ENCODE measurements around the gene ZNF789. TPM values are rescaled to one million over a fixed set of nuclear protein-coding genes. Genes with fewer than 3 reads are reported as not detected.
"Not testable (repeated sequence)": the region's sequence is repeated elsewhere in the genome, so short reads cannot be mapped to it uniquely, and the experiment has no call there.

Gene ZNF789
- 10 to 100 TPM; 26.2 to 32.0 TPM for total RNA-seq
- 30.9 TPM for polyA plus RNA-seq (ENCODE audit: insufficient read depth, low read depth, low replicate concordance)
- long read RNA-seq, donor 1, partial matches to known transcripts = 12 of 15 reads
- long read RNA-seq, donor 1, other reads (novel, unspliced or antisense) = 0 of 15 reads
- long read RNA-seq, donor 2 = 0 reads

- Histone ChIP-seq H3K4me1 (peaks cover 12% of the 10 kb centered on the region), H3K4me3 (peak within 1 kb of the TSS; percentile 78 to 86), H3K27me3 (no peaks in the 10 kb centered on the region), H3K9me3 (no peaks in the 10 kb centered on the region), H3K27ac (peak within 1 kb of the TSS; percentile 79 to 90), H3K36me3 (ENCODE audit: low read depth, missing control alignments) (no peaks in the 10 kb centered on the region)
- intact Hi-C loops (cut with DNase I; ENCODE audit: low total_unique reads) = no loop called here
- WGBS, 2 donors = 0% methylated on average over 48 to 56 of the region's 56 CpGs
- TF ChIP-seq CTCF (IDR thresholded peaks at IDR 0.05) (no peak), POLR2A (IDR thresholded peaks at IDR 0.05) (peak; percentile 20)
- peak; percentile 100 for DNase-seq
These were observed at the start of gene ZNF789 for GRCh38 chr7:99472561-99473314. Gene ZNF789 (plus strand): TSS chr7:99472890. CDS start chr7:99476457, 3,567 bp downstream.

GRCh38 chr7:99424932-99425730, 47.6 kb upstream of the ZNF789 start:
- H3K4me1 ChIP-seq = no peaks in the 10 kb centered on the region
- peaks cover 3% of the 10 kb centered on the region for H3K36me3 ChIP-seq (ENCODE audit: low read depth, missing control alignments)
- DNase-seq = no peak
- intact Hi-C loops (cut with DNase I; ENCODE audit: low total_unique reads) = no loop called here
- no peaks in the 10 kb centered on the region for H3K27me3 ChIP-seq
- H3K9me3 ChIP-seq = no peaks in the 10 kb centered on the region
- no peak overlapping the region for H3K4me3 ChIP-seq
- no peak for TF ChIP-seq CTCF (IDR thresholded peaks at IDR 0.05)
- TF ChIP-seq POLR2A (IDR thresholded peaks at IDR 0.05) = no peak
- no peak overlapping the region for H3K27ac ChIP-seq
- 90 to 91% methylated on average over 11 to 24 of the region's 24 CpGs for WGBS, 2 donors

GRCh38 chr7:99428972-99429566, 43.6 kb upstream of the ZNF789 start:
- H3K9me3 ChIP-seq = no peaks in the 10 kb centered on the region
- no peak overlapping the region for H3K4me3 ChIP-seq
- TF ChIP-seq POLR2A (IDR thresholded peaks at IDR 0.05) (no peak), CTCF (IDR thresholded peaks at IDR 0.05) (no peak)
- H3K27ac ChIP-seq = no peak overlapping the region
- no peaks in the 10 kb centered on the region for H3K27me3 ChIP-seq
- H3K36me3 ChIP-seq (ENCODE audit: low read depth, missing control alignments) = no peaks in the 10 kb centered on the region
- peaks cover 7% of the 10 kb centered on the region for H3K4me1 ChIP-seq
- intact Hi-C loops (cut with DNase I; ENCODE audit: low total_unique reads) = no loop called here
- WGBS, 2 donors = 88 to 90% methylated on average over 7 to 10 of the region's 10 CpGs
- DNase-seq = no peak

- intact Hi-C loops (cut with DNase I; ENCODE audit: low total_unique reads) = no loop called here
- Histone ChIP-seq H3K4me1 (peaks cover 7% of the 10 kb centered on the region), H3K9me3 (no peaks in the 10 kb centered on the region), H3K4me3 (no peak overlapping the region), H3K27ac (no peak overlapping the region), H3K36me3 (ENCODE audit: low read depth, missing control alignments) (no peaks in the 10 kb centered on the region), H3K27me3 (no peaks in the 10 kb centered on the region)
- WGBS, 2 donors = 89 to 91% methylated on average over 4 to 8 of the region's 8 CpGs
- TF ChIP-seq CTCF (IDR thresholded peaks at IDR 0.05) = no peak
- TF ChIP-seq POLR2A (IDR thresholded peaks at IDR 0.05) = no peak
- DNase-seq = no peak
These were observed 42.9 kb upstream of the ZNF789 start for GRCh38 chr7:99429756-99430155.

- DNase-seq; H3K4me3 ChIP-seq; H3K4me1 ChIP-seq; H3K9me3 ChIP-seq; H3K36me3 ChIP-seq (ENCODE audit: low read depth, missing control alignments); intact Hi-C loops (cut with DNase I; ENCODE audit: low total_unique reads); H3K27me3 ChIP-seq: not testable (repeated sequence)
- peak overlapping the region in 1 of 2 donors; percentile 15 for H3K27ac ChIP-seq
- 66 to 77% methylated on average over 12 to 13 of the region's 13 CpGs for WGBS, 2 donors
These were observed 40.7 kb upstream of the ZNF789 start for GRCh38 chr7:99431756-99432540.

All from testis (tissue), 5 donors.